Activated T-cell treated with anti-CD3 and anti-CD28 coated beads, Interleukin-2, amount 50 U/mL, for 48 hours (primary cell): ENCODE results near the gene KCNK1.

Source experiments
- DNase-seq, 2 experiments: peaks; one replicate each; pipeline ENCODE4 v3.0.0-alpha.2; 2020

KCNK1 gene

DNA sequence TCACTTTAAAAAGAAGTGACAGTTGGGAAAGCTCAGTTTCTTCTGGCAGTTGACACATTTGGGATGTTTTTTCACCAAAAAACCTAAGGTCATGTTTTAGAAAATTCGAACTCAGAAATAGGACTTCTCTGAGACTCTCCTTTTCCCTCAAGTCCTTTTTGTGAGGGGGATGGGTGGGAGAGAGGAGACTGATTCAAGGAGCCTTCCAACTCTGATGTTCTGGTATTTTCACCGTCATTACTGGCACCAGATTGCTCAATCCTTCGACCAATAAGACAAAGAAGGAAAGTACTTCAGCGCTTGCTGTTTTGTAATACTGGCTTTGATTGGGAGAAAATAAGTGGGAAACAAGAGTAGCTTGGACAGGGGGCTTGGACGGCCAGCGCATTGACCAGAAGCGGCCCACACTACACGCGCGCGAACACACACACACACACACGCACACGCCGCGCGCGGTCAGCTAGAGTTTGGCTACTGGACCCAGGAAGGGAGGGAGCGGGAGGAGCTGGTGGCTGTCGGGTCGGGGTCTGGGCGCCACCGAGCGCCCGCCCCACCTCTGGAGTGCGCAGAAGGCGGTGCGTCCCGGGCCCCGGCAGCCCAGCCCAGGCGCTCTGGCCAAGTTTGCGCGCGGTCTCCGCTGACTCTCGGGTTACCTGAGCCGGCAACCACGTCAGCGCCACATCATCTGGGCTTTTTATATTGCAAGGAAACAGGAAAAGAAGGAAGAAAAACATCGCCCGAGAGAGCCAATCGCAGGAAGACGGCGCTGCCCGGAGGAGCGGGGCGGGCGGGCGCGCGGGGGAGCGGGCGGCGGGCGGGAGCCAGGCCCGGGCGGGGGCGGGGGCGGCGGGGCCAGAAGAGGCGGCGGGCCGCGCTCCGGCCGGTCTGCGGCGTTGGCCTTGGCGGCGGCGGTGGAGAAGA, at the start of gene KCNK1:
TSS of gene KCNK1 (plus strand) at position 855 of the 921 bp plus-strand sequence. CDS start at position 921, 66 bp downstream.
- DNase-seq, result peak in 1 of 2 experiments; percentile 22

GRCh38 chr1:233565313-233565712, 48.6 kb upstream of the KCNK1 start:
- no peak for DNase-seq

GRCh38 chr1:233566886-233567285, 47.0 kb upstream of the KCNK1 start:
- no peak for DNase-seq

GRCh38 chr1:233569636-233570035, 44.3 kb upstream of the KCNK1 start:
- DNase-seq, result no peak

DNA sequence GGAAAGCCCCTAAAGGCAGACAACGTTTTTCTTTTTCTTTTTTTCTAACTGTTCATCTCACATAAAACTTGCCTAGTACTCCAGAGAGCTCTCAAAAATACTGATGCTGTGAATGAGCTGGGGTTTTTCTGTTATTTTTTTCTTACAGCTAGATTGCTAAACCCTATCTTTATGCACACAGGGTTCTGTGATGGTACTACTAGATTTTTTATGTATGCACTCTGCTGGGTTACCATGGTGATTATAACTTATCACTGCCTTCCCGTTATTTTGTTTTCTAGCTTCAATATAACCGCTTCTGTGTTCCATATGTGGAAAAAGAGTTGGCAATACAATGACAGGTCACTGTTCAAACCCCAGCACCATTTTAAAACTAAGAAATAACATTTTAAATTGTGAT, 43.7 kb upstream of the KCNK1 start:
- DNase-seq, result no peak

DNA sequence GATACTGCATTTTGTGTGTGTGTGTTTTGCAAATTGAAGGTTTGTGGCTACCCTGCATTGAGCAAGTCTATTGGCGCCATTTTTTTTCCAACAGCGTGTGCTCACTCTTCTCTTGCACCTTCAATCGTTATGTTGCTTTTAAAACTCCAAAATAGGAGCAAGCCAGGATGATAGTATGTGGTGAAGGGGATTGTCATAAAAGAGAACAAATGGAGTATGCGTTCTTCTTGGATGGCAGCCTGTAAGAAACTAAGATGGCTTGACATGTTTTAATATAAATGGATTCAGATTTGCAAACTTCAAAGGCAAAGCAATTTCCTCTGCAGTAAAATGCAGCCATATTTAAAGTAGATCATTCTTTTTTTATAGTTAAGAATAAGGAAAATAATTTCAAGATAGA, 43.2 kb upstream of the KCNK1 start:
- no peak for DNase-seq

GRCh38 chr1:233572896-233573295, 41.0 kb upstream of the KCNK1 start:
- DNase-seq, result no peak

DNA sequence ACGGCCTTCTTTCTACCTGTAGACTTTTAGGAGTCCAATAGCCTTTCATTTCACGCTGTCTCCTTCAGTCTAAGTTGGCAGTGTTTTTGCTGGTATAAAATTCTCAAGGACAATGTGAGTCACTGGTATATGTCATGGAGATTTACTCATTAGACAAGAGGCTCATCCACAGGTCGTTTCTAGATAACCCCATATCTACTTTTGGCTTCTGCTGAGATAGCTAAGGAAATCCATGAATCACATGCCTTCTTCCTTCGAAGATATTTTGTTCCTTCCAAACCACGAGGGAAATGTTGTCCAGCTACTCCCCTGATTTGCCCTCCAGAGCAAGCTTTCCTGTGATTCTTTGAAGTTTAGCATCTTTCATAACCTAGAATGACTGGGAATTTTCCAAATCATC, 38.5 kb upstream of the KCNK1 start:
- no peak for DNase-seq

DNA sequence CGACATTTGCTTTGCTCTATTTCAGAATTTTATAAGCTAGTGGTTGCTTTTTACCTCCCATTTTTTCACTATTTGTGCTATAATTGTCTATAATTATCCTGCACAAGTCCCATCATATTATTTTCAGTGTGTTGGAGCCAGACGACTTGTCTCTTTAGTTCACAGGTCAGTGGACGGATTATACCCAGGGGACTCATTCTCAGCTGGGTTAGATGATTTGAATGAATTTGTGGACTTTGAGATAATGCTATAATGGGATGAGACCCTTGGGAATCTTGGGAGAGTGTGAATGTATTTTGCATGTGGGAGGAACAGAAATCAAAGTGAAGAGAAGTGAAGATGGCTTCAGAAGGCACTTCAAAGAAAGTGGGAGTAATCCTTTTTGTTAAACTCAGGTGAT, 31.5 kb upstream of the KCNK1 start:
- no peak for DNase-seq

- no peak for DNase-seq
Observed at GRCh38 chr1:233584376-233584775, 29.5 kb upstream of the KCNK1 start.

- no peak for DNase-seq
Observed at GRCh38 chr1:233584931-233585330, 29.0 kb upstream of the KCNK1 start.

DNA sequence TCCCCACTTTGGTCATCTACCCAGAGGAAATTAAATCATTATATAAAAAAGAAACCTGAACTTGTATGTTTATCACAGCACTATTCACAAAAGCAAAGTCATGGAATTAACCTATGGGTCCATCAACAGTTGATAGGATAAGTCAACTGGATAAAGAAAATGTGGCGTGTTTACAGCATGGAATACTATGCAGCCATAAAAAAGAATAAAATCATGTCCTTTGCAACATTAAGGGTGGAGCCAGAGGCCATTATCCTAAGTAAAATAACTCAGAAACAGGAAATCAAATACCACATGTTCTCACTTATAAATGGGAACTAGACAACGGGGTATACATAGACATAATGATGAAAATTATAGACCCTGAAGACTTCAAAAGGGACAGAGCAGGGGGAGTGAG, 27.6 kb upstream of the KCNK1 start:
- DNase-seq, result no peak

DNA sequence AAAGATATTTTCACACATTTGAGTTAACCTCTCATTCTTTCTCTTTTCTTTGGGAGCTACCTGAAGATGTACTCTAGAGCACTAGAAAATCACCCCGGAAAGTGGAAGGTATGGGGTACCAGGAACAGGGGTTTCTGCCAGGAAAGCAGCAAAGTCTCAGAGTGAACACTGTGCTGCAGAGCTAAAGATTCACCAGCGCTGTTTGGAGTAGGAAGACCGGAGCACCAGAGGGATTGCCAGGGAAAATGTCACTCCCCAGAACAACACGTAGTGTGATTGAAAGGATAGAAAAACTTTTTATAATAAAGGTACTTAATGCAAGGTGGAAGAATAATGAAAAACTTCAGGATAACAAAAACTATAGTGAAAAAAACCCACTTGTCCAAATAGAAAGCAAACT, 26.7 kb upstream of the KCNK1 start:
- no peak for DNase-seq

DNA sequence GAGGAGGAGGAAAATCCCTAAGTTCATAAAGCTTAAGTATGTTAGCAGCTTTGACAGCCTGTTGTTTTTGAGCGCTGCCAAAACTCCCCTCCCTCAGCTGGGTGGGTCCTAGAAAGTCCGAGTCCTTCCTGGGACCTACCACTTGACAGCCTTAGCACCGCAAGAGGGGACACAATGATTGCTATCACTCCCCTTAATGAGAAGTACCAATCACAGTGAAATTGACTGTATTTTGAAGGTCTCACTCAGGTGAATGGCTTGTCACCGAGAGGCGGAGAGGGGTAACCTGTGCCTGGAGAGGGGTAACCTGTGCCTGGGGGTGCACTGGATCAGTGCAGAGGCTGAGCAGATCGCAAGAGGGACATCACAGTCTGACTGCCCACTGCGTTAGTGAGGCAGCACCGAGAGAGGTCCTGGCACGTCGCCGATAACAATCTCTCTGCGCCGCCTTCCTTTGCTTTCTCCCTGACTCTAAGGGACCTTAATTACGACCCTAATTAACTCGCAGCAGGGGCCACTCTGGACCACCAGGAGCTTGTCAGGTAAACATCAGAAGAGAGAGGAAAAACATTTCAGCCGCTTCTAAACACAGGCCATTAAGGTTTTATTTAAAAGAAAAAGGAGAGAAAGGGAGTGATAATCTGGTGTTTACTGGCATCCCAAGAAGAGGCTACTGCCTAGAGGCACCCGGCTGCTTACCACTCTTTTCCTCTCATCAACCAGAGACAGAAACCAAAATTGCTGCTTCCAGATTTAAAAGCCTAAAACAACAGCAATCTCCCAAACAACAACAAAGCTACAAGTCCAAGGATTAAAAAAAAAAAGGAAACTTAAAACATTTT, 25.7 kb upstream of the KCNK1 start:
- DNase-seq, result no peak

DNA sequence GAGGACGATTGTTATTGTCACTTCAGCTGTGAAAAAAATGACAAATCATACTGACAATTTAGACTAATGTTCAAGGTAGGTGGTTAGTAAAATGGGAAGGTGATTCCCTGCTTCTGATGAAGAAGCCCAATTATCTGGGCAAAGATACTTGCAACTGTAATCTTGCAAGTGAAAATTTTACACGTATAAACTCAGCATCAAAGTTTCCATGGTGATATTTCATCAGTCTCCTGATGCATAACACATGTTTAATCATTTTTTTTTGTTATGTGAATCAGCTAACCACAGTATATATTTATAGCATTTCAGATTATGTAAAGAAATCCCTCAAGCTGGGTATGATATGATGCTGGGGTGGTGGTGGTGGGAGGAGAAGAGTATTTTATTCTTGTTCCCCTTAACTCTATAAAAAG, 16.4 kb upstream of the KCNK1 start:
- no peak for DNase-seq

DNA sequence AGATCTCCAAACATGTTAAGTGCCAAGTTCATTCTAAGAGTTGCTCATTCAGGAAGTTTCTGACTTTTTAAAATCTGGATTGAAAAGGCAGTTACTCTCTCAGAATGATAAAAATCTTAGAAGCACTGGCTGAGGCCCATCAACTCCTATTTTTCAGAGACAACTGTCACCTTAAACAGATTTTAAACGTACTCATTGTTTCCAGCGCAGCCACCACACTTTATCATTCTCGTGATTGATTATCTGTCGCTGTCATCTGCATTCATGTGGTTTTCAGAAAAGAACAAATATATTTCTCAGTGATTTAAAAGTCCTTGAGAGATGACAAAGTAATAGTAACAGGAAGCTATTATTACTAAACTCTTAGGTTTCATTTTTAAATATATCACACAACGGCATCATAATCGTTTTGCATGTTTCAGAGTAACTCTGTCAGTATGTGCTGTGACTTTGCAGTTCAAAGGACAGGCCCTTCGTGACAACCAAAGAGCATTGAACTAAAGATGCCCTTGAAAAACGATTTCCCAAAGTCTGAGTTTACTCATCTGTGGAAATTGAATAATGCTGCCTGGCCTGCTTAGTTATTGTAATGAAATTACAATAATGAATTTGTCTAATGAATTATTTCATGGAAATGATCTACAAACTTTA, 14.9 kb upstream of the KCNK1 start:
- DNase-seq, result peak in 1 of 2 experiments; percentile 32

DNA sequence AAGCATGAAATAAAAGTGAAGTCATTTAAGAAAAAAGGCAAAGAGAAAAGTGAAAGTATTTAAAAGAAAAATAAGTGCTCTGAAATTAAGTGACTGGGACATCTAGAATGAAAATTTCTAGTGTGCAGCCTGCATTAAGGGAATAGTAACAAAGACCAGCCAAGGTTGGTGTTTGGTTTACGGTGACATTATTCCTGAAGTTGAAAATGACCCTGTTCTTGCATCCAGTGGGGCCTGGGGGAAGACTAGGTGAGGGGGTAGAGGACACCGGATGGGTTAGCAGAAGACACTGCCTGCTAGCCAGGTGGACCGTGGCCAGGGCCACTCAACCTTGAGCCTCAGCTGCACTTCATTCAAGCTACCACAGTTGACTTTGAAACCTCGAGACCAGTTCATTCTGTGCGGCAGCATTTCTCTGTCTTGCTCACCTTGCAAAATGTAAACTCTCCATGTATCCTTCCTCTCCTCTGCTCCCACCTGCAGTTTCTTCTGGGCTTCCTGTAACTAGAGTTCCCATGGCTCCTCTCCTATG, 14.3 kb upstream of the KCNK1 start:
- no peak for DNase-seq

DNA sequence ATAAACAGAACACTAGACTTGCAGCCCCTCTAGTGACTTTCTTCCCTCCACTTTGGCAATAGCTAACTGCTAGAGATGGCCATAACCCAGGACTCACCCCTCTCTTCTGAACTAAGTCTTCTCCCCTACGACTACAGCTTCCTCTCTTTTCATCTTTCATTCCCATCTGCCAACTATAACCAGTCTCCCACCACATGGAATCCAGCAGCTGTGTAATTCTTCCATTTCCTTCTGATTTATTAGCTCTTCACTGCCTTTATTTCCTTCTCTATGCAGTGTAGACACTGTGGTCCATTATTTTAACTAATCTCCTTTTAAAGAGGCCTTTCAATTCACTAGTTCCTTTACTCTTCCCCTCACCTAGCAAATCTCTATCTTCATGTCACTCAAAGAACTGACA, 13.4 kb upstream of the KCNK1 start:
- DNase-seq, result no peak

- DNase-seq, result no peak
Observed at GRCh38 chr1:233603478-233603877, 10.4 kb upstream of the KCNK1 start.

GRCh38 chr1:233605205-233605604, 8.7 kb upstream of the KCNK1 start:
- DNase-seq, result no peak

DNA sequence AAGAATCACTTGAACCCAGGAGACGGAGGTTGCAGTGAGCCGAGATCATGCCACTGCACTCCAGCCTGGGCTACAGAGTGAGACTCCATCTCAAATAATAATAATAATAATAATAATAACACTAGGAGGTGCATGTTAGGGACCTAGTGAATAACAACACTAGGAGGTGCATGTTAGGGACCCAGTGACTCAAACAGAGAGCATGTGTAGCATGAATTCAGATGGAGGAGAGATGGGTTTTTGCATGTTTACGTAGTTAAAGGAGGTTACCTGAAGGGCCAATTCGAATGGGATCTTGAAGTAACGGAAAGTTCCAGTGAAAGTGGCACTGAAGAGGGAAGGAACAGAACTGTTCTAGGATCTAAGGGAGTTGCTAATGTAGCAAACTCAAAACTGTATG, 7.1 kb upstream of the KCNK1 start:
- DNase-seq, result no peak

DNA sequence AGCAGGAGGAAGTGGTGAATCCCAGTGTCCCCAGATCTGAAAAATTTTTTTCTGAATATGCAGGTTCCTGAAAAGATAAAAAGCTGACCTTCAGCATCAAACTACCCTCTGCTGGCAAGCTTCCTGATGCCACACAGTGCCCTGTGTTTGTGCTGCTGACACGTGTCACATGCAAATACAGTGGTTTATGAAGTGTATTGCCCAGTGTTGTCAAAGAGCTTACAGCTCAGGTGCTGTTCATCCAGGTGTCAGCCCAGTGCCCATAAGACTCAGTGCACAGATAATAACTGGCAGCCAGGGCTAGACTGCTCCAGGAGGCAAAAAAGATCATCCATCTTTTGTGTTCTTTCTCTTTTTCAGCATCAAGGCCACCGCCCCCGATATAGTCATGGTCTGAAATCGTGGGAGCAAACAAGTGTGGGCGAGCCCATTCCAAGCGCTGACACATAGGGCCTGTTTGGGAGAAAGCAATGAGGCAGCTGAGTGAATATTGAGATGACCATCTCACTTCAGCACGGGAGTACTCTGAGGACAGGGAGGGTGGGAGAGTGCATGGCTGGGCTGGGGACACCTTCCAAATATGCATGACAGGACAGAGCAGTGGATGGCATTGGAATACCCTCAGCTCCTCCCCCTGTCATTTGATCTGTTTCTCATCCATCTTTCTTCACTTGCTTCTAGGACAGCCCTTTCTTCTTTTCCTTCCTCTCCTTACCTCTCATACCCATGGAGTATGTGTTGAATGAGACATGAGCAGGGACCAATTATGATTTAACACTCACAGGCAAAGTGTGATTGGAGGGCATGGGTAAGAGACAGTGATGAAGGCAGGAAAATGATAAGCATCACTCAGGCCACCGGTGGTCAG, 6.4 kb upstream of the KCNK1 start:
- no peak for DNase-seq
